H1 (cell line): ENCODE measurements around the gene VPS18. TPM values are rescaled to one million over a fixed set of nuclear protein-coding genes. Genes with fewer than 3 reads are reported as not detected.

Experiments used
- CTCF ChIA-PET: fragments of 300-600 bp; sonication (Branson Sonifier 250); formaldehyde crosslinking; loops from one replicate; lab custom pipeline; 2021; ENCODE audit not compliant: partially characterized antibody; lab: Charles Lee
- POLR2A ChIA-PET: fragments of 300-600 bp; sonication (Branson Sonifier 250); formaldehyde crosslinking; loops from one replicate; lab custom pipeline; 2021; ENCODE audit warnings: inconsistent platforms; ENCODE audit not compliant: partially characterized antibody; lab: Charles Lee
- DNase-seq, 2 experiments: peaks; one replicate each; pipeline versions ENCODE4 v3.0.0 to v3.0.0-alpha.2; 2010 to 2022; ENCODE audit warnings: low spot score in 2 of 2, low read depth in 1 of 2, mixed read lengths in 1 of 2
- FAIRE-seq: peaks from 2 replicates; lab custom pipeline; 2011; peaks lifted over from hg19 to GRCh38; lab: Jason Lieb, UNC
- H2AFZ ChIP-seq: 2 replicates; pipeline ENCODE4 v1.8.1; 2012; ENCODE audit warnings: low read length, inconsistent platforms
- H2AK5ac ChIP-seq: 2 replicates; pipeline ENCODE4 v1.6.1; 2013; ENCODE audit warnings: low read depth, low read length
- H2BK120ac ChIP-seq: replicated peaks from 2 replicates; pipeline ENCODE3; 2013; ENCODE audit warnings: low read depth, low read length, inconsistent platforms
- H2BK12ac ChIP-seq: 2 replicates; pipeline ENCODE4 v1.6.1; 2013; ENCODE audit warnings: low read depth, low read length
- H2BK15ac ChIP-seq: 2 replicates; pipeline ENCODE4 v1.6.1; 2013; ENCODE audit warnings: low read length
- H2BK20ac ChIP-seq: 2 replicates; pipeline ENCODE4 v1.6.1; 2013; ENCODE audit warnings: low read length
- H2BK5ac ChIP-seq: 2 replicates; pipeline ENCODE4 v1.6.1; 2013; ENCODE audit warnings: low read depth, low read length
- H3K14ac ChIP-seq: 2 replicates; pipeline ENCODE4 v1.6.1; 2013; ENCODE audit warnings: inconsistent platforms; ENCODE audit not compliant: insufficient read length
- H3K18ac ChIP-seq: 2 replicates; pipeline ENCODE4 v1.6.1; 2013; ENCODE audit warnings: low read length; ENCODE audit errors: extremely low read depth
- H3K23ac ChIP-seq: 2 replicates; pipeline ENCODE4 v1.6.1; 2013; ENCODE audit warnings: inconsistent platforms; ENCODE audit not compliant: insufficient read length
- H3K23me2 ChIP-seq: 2 replicates; pipeline ENCODE4 v1.6.1; 2013; ENCODE audit warnings: low read depth, low read length
- H3K27ac ChIP-seq: 2 replicates; pipeline ENCODE4 v1.6.1; 2011; ENCODE audit warnings: low read depth, low read length, inconsistent platforms
- H3K27me3 ChIP-seq, 4 experiments: replicated peaks in 1 of 4; 1 replicate in 1 of 4; 2 replicates in 3 of 4; pipeline versions ENCODE4 v1.6.1 to v1.8.1; 2011 to 2013; ENCODE audit warnings: low read length in 3 of 4, mild to moderate bottlenecking in 3 of 4, inconsistent platforms in 2 of 4, mixed read lengths in 2 of 4, moderate library complexity in 1 of 4; ENCODE audit not compliant: control insufficient read depth in 3 of 4, insufficient read depth in 3 of 4; ENCODE audit errors: extremely low read depth in 1 of 4
- H3K36me3 ChIP-seq, 4 experiments: 2 replicates each; pipeline versions ENCODE4 v1.6.1 to v1.8.1; 2011 to 2013; ENCODE audit warnings: mild to moderate bottlenecking in 4 of 4, low read length in 3 of 4, moderate library complexity in 2 of 4, control low read depth in 1 of 4, inconsistent platforms in 1 of 4; ENCODE audit not compliant: insufficient read depth in 4 of 4, control insufficient read depth in 2 of 4
- H3K4ac ChIP-seq: replicated peaks from 2 replicates; pipeline ENCODE3; 2013; ENCODE audit warnings: low read length, low read depth, mixed read lengths, inconsistent platforms; ENCODE audit not compliant: insufficient read length
- H3K4me1 ChIP-seq, 4 experiments: replicated peaks in 1 of 4; 1 replicate in 1 of 4; 2 replicates in 3 of 4; pipeline versions ENCODE4 v1.6.1 to v1.8.1; 2011 to 2013; ENCODE audit warnings: low read length in 3 of 4, inconsistent platforms in 2 of 4, mixed read lengths in 1 of 4; ENCODE audit not compliant: insufficient read depth in 4 of 4, control insufficient read depth in 3 of 4
- H3K4me2 ChIP-seq, 2 experiments: 2 replicates each; pipeline versions ENCODE4 v1.6.1 to v1.8.1; 2011 to 2013; ENCODE audit warnings: low read depth in 2 of 2, low read length in 2 of 2, control low read depth in 1 of 2, inconsistent platforms in 1 of 2, mild to moderate bottlenecking in 1 of 2; ENCODE audit not compliant: insufficient read depth in 1 of 2
- H3K4me3 ChIP-seq, 4 experiments: fragments of 200-600, 300-600 bp in 1 of 4; sonication (generic), shearing (Covaris generic), sonication (Bioruptor Twin) in 1 of 4; 2 replicates each; pipeline versions ENCODE4 v1.5.1 to v1.8.1; 2011 to 2016; ENCODE audit warnings: low read length in 4 of 4, low read depth in 3 of 4, control low read depth in 2 of 4, inconsistent platforms in 2 of 4, mild to moderate bottlenecking in 2 of 4, mixed read lengths in 1 of 4, moderate library complexity in 1 of 4; ENCODE audit not compliant: insufficient read depth in 2 of 4; ENCODE audit errors: extremely low read depth in 1 of 4
- H3K56ac ChIP-seq: replicated peaks from 2 replicates; pipeline ENCODE3; 2013; ENCODE audit warnings: low read depth, mild to moderate bottlenecking, mixed read lengths, low read length, inconsistent platforms; ENCODE audit not compliant: insufficient read length
- H3K79me1 ChIP-seq: 2 replicates; pipeline ENCODE4 v1.6.1; 2013; ENCODE audit warnings: low read depth, low read length, control low read depth
- H3K79me2 ChIP-seq, 2 experiments: 2 replicates each; pipeline versions ENCODE4 v1.6.1 to v1.8.1; 2012 to 2013; ENCODE audit warnings: low read length in 2 of 2, mild to moderate bottlenecking in 2 of 2, inconsistent platforms in 1 of 2; ENCODE audit not compliant: insufficient read depth in 2 of 2, control insufficient read depth in 1 of 2
- H3K9ac ChIP-seq, 4 experiments: replicated peaks in 1 of 4; 1 replicate in 1 of 4; 2 replicates in 3 of 4; pipeline versions ENCODE4 v1.6.1 to v1.8.1; 2011 to 2013; ENCODE audit warnings: low read depth in 3 of 4, low read length in 3 of 4, control low read depth in 2 of 4, mild to moderate bottlenecking in 2 of 4, moderate library complexity in 2 of 4, inconsistent platforms in 1 of 4; ENCODE audit errors: extremely low read depth in 1 of 4
- H3K9me3 ChIP-seq, 2 experiments: 2 replicates each; pipeline versions ENCODE4 v1.6.1 to v1.8.1; 2012 to 2013; ENCODE audit warnings: mild to moderate bottlenecking in 2 of 2, moderate library complexity in 2 of 2, control low read depth in 1 of 2, inconsistent platforms in 1 of 2, low read depth in 1 of 2, low read length in 1 of 2, mixed read lengths in 1 of 2; ENCODE audit not compliant: insufficient read depth in 2 of 2
- H4K20me1 ChIP-seq, 2 experiments: replicated peaks in 1 of 2; 2 replicates each; pipeline versions ENCODE3 to v1.8.1; 2011 to 2013; ENCODE audit warnings: inconsistent platforms in 2 of 2, low read length in 2 of 2, mild to moderate bottlenecking in 1 of 2; ENCODE audit not compliant: insufficient read depth in 2 of 2, control insufficient read depth in 1 of 2
- H4K5ac ChIP-seq: 2 replicates; pipeline ENCODE4 v1.6.1; 2013; ENCODE audit warnings: low read length, low read depth, mixed read lengths, inconsistent platforms; ENCODE audit not compliant: insufficient read length
- H4K8ac ChIP-seq: 2 replicates; pipeline ENCODE4 v1.8.0; 2013; ENCODE audit warnings: mild to moderate bottlenecking, moderate library complexity, low read length, inconsistent platforms; ENCODE audit not compliant: insufficient read depth; ENCODE audit errors: extremely low read depth
- H4K91ac ChIP-seq: replicated peaks from 2 replicates; pipeline ENCODE3; 2013; ENCODE audit warnings: low read length, mixed read lengths, inconsistent platforms; ENCODE audit not compliant: insufficient read length
- BCL11A ChIP-seq, 2 experiments: IDR thresholded peaks; one replicate each; pipeline ENCODE4 v1.6.1; 2011; ENCODE audit warnings: low read depth in 2 of 2, low read length in 2 of 2, mild to moderate bottlenecking in 2 of 2
- CBX8 ChIP-seq: fragments of 300-800, 300-1000 bp; sonication (generic); IDR thresholded peaks from 2 replicates; pipeline ENCODE4 v1.7.1; 2016; ENCODE audit warnings: low read depth, low read length, borderline replicate concordance
- FOSL1 ChIP-seq: IDR thresholded peaks from 2 replicates; pipeline ENCODE4 v1.6.1; 2011; ENCODE audit warnings: mild to moderate bottlenecking, low read depth, low read length, moderate library complexity; ENCODE audit not compliant: insufficient read depth
- KDM5A ChIP-seq: fragments of 200-600 bp; IDR thresholded peaks from 2 replicates; pipeline ENCODE4 v1.7.1; 2012; ENCODE audit warnings: mild to moderate bottlenecking, low read length, inconsistent platforms, mixed read lengths
- MAFK ChIP-seq: IDR thresholded peaks from 2 replicates; pipeline ENCODE4 v1.6.1; 2012; ENCODE audit warnings: low read depth, mild to moderate bottlenecking, improper control_type of control experiment, low read length
- PHF8 ChIP-seq: fragments of 200-600 bp; sonication (generic); conservative IDR thresholded peaks from 2 replicates; pipeline ENCODE4 v1.7.1; 2012; ENCODE audit warnings: low read depth, mild to moderate bottlenecking, inconsistent platforms, low read length, moderate library complexity
- POLR2A ChIP-seq, 2 experiments: IDR thresholded peaks; 1 replicate in 1 of 2; 2 replicates in 1 of 2; pipeline ENCODE4 v1.6.1; 2011; ENCODE audit warnings: low read depth in 2 of 2, low read length in 2 of 2, mild to moderate bottlenecking in 2 of 2; ENCODE audit errors: control extremely low read depth in 1 of 2
- RBBP5 ChIP-seq: IDR thresholded peaks from 2 replicates; pipeline ENCODE4 v1.7.1; 2012; ENCODE audit warnings: low read depth, mild to moderate bottlenecking, inconsistent platforms, low read length, moderate library complexity, borderline replicate concordance
- SP2 ChIP-seq: IDR thresholded peaks from 2 replicates; pipeline ENCODE4 v1.6.1; 2012; ENCODE audit warnings: mild to moderate bottlenecking, low read length, inconsistent platforms
- SP4 ChIP-seq: IDR thresholded peaks from 2 replicates; pipeline ENCODE4 v1.6.1; 2012; ENCODE audit warnings: low read length, inconsistent platforms
- TAF1 ChIP-seq: IDR thresholded peaks from 2 replicates; pipeline ENCODE4 v1.6.1; 2011; ENCODE audit warnings: mild to moderate bottlenecking, low read depth, low read length
- TAF7 ChIP-seq: optimal IDR thresholded peaks from 2 replicates; pipeline ENCODE3; 2011; ENCODE audit warnings: low read depth, mild to moderate bottlenecking, inconsistent platforms, low read length, moderate library complexity, borderline replicate concordance
- WGBS, 2 experiments: shearing (Covaris generic) in 1 of 2; methylation state at CpG; one replicate each; pipeline versions ENCODE4 v1.1.6 to v1.1.7; 2013 to 2015; ENCODE audit warnings: low lambda C conversion rate in 2 of 2, mixed read lengths in 2 of 2, inconsistent platforms in 1 of 2, low coverage in 1 of 2, missing lambda C conversion rate in 1 of 2; ENCODE audit not compliant: insufficient replicate concordance in 2 of 2, insufficient coverage in 1 of 2, insufficient read length in 1 of 2; ENCODE audit errors: extremely low coverage in 1 of 2, missing lambda C conversion rate in 1 of 2; 5-methylcytosine and 5-hydroxymethylcytosine counted together
- polyA plus RNA-seq, 7 experiments: library from polyadenylated mRNA; depleted of rRNA in 3 of 7; stranded (reverse) in 5 of 7; unstranded in 2 of 7; fragments of >200 nt in 5 of 7; fragments of 200-250 nt in 2 of 7; gene quantifications; 1 replicate in 5 of 7; 2 replicates in 1 of 7; 4 replicates in 1 of 7; pipeline versions ENCODE4 v1.2.1 to v1.2.3, GENCODE V29; 2011 to 2013; ENCODE audit warnings: missing spikeins in 2 of 7, mixed read lengths in 2 of 7
- total RNA-seq: library from RNA; stranded (reverse); fragmentation: NEBNext Ultra II Directional; extraction: Animal tissue kit (Norgen Biotek cat#: 25700); gene quantifications from 2 replicates; pipeline ENCODE4 v1.2.1, GENCODE V29; 2021

The VPS18 gene
- total and polyA plus RNA-seq, 2 of the 8 experiments (the other 6 are each of a cell fraction or from before 2014, with no cell fraction given), result 28.9 to 32.7 TPM

- POLR2A ChIA-PET, result interaction anchor here (0.8 kb wide), 1 partner anchor 22 kb away, joined by 3 read pairs; no protein-coding TSS in a partner anchor
- H2BK20ac ChIP-seq, result no peak overlapping the region
- no peaks in the 10 kb centered on the region for H3K79me1 ChIP-seq
- no peak overlapping the region for H2BK5ac ChIP-seq
- no peak overlapping the region for H2BK15ac ChIP-seq
- H2BK12ac ChIP-seq, result no peak overlapping the region
- no peak overlapping the region for H2AFZ ChIP-seq
- H3K9me3 ChIP-seq, result no peaks in the 10 kb centered on the region
- no peak overlapping the region for H4K8ac ChIP-seq
- no peak overlapping the region for H3K23ac ChIP-seq
- H2AK5ac ChIP-seq, result no peak overlapping the region
- H3K18ac ChIP-seq, result no peak overlapping the region
- DNase-seq (no peak), FAIRE-seq (no peak)
- WGBS, 2 experiments, result 92% methylated on average over 6 of the region's 6 CpGs; no CpG with 5 or more reads in 1 of the 2 experiments
- no peak overlapping the region for H4K5ac ChIP-seq
- H3K56ac ChIP-seq, result no peak overlapping the region
- CTCF ChIA-PET, result interaction anchor here (0.6 to 10.9 kb wide), 3 partner anchors 15 to 540 kb away, joined by 3 to 63 read pairs (median 3); partner anchors contain the start of gene VPS18
- no peaks in the 10 kb centered on the region for H3K23me2 ChIP-seq
- no peak overlapping the region for H3K4me3 ChIP-seq
- no peaks in the 10 kb centered on the region for H4K20me1 ChIP-seq
- no peak overlapping the region for H2BK120ac ChIP-seq
- H3K79me2 ChIP-seq, result no peaks in the 10 kb centered on the region
- no peaks in the 10 kb centered on the region for H3K36me3 ChIP-seq
- H3K27ac ChIP-seq, result no peak overlapping the region
- no peak overlapping the region for H3K9ac ChIP-seq
- no peak overlapping the region for H3K4ac ChIP-seq
- 0 out of 7 replicates have a peak, but pooled peaks cover 0 to 1% (median 0%) of the 10 kb centered on the region in 4 experiments for H3K27me3 ChIP-seq
- no peaks in the 10 kb centered on the region; a peak in 1 of 7 replicates for H3K4me1 ChIP-seq
- H3K4me2 ChIP-seq, result no peak overlapping the region
- H4K91ac ChIP-seq, result no peak overlapping the region
- no peak overlapping the region for H3K14ac ChIP-seq
- TF ChIP-seq MAFK, result no peak
- no peak for TF ChIP-seq SP2
- no peak for TF ChIP-seq SP4
- TF ChIP-seq PHF8, result no peak
- no peak for TF ChIP-seq TAF7
- no peak for TF ChIP-seq RBBP5
- no peak for TF ChIP-seq CBX8
- TF ChIP-seq KDM5A, result no peak
- TF ChIP-seq FOSL1, result no peak
- TF ChIP-seq BCL11A (IDR thresholded peaks at IDR 0.05; ENCODE audit: low read depth in 2 of 2, low read length in 2 of 2), result no peak
- TF ChIP-seq POLR2A (IDR thresholded peaks at IDR 0.05; ENCODE audit: control extremely low read depth in 1 of 2, low read depth in 2 of 2, low read length in 2 of 2), result no peak
- TF ChIP-seq TAF1, result no peak
These were observed 14.6 kb upstream of the VPS18 start for GRCh38 chr15:40879609-40880008.
